HuH-7.5 (cell line): ENCODE results near the gene DHX8.
"Not testable (repeated sequence)": the region's sequence is repeated elsewhere in the genome, so short reads cannot be mapped to it uniquely, and the experiment has no call there.

Experiments used
- DNase-seq: peaks from one replicate; pipeline ENCODE4 v3.0.0; 2011; ENCODE audit warnings: low spot score

DHX8 gene

DNA sequence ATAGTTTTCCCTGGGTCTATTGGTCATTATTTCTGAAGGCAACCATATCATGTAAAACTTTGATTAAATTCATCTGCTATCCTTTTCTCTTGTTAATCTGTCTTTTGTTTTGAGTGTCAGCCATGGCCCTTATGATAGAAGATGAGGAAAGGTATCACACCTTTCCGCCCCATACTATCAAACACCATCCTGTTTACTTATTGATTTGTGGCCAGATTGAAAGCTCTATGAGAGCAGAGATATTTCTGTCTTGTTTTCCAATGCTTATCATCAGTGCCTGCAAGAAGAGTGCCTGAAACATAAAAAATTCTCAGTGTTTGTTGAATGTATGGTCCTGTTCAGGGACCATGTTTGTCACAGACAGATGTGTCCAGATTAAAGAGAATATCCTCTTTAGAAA is 22.6 kb upstream of the DHX8 start:
- DNase-seq = no peak

DNA sequence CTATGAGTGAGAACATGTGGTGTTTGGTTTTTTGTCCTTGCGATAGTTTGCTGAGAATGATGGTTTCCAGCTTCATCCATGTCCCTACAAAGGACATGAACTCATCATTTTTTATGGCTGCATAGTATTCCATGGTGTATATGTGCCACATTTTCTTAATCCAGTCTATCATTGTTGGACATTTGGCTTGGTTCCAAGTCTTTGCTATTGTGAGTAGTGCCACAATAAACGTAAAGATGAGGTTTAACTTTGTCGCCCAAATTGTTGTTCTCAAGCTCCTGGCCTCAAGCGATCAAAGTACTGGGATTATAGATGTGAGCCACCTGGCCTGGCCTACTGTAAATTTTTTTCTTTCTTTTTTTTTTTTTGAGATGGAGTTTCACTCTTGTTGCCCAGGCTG is 21.2 kb upstream of the DHX8 start:
- not testable (repeated sequence) for DNase-seq

DNA sequence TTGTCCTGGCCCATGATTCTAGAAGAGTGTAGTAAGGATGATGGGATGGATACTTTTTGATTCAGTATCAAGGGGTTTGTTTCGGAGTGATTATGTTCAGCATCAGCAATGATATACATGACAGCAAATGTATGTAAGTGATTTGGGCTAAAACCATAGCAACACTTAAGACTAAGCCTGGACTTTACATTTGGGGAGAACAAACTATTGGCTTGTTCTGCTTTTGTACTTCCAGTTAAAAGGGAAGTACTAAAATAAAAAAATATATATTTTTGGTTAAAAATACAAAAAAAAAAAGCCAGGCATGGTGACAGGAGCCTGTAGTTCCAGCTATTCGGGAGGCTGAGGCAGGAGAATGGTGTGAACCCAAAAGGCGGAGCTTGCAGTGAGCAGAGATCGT is 20.5 kb upstream of the DHX8 start:
- DNase-seq = no peak

DNA sequence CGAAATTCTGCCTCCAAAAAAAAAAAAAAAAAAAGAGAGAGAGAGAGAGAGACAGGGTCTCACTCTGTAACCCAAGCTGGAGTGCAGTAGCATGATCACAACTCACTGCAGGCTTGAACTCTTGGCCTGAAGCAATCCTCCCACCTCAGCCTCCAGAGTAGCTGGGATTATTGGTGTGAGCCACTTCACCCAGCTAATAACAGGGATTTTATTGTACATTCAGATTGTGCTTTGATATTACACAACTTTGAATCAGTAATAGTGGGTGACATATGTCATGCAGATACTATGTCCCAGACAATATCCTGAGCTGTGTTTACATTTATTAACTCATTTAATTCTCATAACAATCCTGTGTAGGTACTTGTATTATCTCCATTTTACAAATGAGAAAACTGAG is 19.7 kb upstream of the DHX8 start:
- DNase-seq = no peak

DNA sequence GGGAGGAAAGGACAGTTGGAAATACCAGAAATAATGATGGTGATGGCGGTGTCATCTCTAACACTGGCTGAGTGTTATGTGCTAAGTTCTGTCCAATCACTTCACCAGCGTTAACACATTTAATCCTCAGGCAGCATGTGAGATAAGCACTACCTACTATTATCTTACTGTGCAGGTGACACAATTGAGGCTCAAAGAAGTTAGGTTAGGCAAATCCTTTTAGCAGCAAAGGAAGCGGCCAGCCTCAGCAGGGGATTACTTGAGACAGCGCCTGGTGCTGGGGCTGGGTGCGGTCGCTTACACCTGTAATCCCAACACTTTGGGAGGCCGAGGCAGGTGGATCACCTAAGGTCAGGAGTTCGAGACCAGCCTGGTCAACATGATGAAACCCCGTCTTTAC is 18.7 kb upstream of the DHX8 start:
- DNase-seq = no peak

DNA sequence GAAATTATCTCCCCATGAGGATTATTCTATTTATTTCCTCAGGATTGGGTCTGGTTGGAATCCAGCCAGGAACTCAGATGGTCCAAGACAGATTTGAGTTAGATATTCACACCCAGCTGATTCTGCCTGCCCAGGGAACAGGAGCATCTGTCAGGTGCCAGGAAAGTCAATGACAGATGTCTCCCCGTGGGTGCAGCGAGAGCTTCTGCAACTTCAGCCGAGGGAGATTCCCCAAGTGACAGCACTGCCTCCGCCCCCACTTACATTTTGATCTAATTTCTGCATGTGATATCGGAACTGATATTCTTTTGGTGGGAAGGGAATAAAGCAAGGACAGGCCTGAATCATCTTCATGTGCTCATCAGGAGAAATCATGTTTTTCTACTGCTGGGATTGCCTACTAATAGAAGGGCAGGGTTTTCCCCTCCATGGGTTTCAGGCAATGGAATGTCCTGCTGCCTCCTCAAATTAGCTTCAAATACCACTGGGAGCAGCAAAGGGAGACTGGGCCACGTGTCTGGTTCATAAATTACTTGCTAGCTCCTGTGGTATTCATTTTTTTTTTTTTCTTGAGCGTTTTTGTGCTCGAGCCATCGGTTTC is 15.7 kb upstream of the DHX8 start:
- DNase-seq = no peak

DNA sequence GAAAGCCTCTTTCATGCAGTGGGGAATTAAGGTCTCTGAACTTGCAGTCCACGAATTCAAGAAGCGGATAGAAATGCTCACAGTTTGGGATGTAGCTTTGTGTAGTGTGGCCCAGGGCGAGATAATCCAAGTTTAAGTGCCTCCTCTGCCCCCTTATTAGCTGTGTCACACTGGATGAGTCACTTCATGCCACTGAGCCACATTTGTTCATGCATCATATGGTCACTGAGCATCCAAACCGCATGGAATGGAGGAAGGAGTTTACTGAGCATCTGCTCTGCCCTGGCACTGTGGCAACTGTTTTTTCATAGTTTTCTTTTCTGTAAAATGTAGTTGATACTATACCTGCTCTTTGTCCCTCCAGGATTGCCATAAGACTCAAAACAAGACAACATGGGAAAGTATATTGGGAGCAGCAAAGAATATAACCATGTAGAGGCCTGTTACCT is 15.1 kb upstream of the DHX8 start:
- DNase-seq = no peak

DNA sequence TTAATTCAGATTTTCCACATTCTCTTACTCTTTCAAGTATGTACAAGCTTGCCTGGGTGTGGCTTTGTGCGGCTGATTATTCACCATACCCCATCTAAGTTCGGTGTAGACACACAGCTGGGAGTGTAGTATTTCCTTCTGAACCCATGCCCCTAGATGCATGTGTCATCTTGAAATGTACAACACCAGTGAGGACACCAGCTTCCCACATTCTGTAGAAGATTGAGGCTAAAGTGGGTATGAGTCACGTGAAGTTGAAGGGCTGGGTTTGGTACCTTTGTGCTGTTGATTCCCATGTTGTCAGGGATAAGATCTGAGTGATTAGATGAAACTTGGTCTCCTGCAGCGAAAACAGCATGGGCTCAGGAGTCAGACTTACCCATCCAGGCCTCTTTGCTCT is 14.6 kb upstream of the DHX8 start:
- no peak for DNase-seq

DNA sequence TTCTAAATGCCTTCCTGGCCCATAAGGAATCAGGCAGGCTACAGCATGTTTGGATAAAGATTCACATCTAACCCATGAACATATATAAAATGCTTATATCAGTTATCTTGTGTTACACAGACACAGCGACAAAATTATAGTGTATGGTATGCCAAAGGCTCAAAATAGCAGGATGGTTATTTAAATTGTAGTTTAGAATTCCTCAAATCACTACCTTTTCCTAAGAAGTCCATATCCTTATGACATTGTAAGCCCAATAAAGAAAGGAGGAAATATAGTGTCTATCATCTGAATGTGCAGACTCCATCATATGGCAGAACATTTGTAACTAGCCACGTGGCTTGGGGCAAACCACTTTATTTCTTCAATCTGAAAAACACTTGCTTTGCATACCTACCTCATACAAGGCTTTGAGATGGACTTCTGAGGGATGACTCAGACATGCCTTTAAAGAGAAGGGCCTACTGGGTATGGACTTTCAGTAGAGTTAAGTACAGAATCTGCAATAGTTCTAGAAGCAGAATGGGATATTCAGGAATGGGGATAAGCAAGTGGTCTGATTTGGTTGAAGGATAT is 12.1 kb upstream of the DHX8 start:
- no peak for DNase-seq

DNA sequence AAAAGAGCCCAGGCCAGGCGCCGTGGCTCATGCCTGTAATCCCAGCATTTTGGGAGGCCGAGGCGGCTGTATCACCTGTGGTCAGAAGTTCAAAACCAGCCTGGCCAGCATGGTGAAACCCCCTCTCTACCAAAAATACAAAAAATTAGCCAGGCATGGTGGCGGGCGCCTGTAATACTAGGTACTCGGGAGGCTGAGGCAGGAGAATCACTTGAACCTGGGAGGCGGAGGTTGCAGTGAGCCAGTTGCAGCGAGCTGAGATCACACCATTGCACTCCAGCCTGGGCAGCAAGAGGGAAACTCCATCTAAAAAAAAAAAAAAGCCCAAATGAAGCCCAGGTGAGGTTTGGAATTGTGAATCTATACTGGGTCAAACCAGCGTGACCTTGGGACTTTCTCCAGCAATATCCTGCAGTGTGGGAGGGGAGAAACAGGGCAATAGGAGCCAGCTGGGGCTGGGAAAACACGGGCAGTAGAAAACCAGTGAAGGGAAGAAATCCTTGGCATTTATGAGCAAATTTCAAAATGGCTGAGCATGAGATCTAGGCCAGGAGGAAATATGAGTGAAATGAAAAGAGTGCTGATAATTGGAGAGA is 8.2 kb upstream of the DHX8 start:
- DNase-seq = no peak

DNA sequence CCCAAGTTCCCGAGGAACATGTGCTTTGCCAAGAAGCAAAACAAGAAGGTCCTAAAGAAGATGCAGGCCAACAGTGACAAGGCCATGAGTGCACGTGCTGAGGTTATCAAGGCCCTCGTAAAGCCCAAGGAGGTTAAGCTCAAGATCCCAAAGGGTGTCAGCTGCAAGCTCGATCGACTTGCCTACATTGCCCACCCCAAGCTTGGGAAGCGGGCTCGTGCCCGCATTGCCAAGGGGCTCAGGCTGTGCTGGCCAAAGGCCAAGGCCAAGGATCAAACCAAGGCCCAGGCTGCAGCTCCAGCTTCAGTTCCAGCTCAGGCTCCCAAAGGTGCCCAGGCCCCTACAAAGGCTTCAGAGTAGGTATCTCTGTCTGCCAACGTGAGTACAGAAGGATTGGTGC is 7.5 kb upstream of the DHX8 start:
- DNase-seq = not testable (repeated sequence)

DNA sequence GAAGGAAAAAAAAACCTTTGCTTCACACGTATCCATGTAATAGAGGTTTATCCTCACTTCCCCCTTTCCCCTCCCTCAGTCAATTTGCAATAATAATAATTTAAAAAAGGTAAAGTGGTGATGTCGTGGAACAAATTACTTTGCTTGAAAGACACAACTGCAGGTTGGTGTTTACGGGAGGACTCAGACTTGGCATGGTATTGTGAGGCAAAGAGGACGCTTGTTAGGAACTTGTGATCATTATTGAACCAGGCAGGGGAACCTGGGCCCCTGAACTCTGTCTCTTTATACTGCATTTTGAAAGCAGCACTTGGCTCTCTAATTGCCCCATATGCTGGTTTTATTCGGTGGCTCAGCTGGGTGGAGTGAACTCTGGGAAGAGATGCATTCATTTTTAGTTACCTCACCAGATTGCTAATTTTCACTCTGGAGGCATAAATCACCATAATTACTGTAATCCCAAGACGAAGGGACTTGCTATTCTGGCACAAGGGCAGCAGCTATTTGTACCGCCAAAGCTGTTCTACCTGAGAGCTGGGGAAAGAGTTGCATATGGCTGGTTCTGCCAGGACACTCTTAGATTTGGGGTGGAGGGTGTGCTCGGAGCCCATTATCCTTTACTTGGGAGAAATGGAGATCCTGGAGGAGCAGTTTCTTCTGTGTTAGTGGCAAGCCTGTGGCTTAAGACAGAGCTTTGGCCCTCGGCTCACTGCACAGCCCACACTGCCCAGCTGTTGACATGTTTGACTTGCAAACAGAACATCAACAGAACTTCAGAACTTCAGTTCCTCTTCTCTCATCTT is 5.7 kb upstream of the DHX8 start:
- no peak for DNase-seq

DNA sequence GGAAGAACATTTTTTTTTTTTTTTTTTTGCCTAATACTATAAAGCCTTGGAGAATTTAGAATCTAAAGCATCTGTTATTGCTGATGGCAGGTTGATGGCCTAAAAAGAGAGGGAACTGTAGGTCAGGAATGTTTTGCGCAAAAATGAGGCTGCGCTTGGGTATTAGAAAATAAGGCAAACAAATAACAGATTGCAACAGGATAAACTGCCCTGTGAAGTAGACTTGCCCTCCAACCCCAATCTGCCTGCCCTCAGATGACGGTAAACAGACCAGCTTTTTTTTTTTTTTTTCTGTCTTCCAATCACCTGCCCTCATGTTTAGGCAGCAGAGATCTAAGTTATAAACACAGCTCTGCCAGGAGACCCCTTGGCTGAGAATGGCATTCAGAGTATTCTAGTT is 3.8 kb upstream of the DHX8 start:
- DNase-seq = no peak

DNA sequence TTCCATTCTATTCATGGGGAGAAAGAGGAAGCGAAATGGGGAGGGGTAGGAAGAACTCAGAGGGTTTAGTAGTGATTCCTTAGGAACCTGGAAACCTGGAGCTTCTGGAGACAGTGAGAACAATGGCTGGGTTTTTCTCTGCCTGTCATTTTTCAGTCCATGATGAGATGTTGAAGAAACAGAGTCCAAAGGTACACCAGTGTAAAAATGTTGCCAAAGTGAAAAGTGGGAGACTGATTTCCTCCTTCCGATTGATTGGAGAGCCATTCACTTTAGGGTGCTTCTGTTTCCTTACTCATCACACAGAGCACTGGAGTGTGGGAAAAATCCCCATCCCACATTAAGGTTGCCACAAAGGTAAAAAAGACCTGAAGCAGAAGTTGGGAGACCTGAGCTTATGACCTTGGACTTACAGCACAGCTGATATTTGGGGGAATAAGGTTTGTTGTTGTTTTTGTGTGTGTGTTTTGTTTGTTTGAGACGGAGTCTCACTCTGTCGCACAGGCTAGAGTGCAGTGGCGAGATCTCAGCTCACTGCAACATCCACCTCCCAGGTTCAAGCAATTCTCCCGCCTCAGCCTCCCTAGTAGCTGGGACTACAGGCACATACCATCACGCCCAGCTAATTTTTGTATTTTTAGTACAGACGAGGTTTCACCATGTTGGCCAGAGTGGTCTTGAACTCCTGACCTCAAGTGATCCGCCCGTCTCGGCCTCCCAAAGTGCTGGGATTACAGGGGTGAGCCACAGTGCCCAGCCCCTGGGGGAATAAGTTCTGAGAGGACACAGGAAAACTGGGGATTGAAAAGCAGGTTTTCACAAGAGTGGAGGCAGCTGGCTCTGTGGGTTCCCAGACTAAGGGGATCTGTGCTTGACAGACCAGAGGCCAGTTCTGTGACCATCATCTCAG is 1.4 kb upstream of the DHX8 start:
- DNase-seq = no peak

DNA sequence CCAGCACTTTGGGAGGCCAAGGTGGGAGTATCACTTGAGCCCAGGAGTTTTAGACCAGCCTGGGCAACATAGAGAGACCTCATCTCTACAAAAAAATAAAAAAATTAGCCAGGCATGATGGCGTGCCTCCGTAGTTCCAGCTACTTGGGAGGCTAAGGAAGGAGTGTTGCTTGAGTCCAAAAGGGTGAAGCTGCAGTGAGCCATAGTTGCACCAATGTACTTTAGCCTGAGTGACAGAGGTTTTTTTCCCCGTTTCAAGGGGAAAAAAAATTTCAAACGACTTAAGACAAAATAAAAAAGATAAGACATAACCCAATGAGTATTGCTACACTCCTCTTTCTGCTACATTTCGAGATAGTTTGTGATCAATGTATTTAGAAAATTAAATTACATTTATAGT is 6.8 kb downstream of the DHX8 start:
- DNase-seq = no peak

DNA sequence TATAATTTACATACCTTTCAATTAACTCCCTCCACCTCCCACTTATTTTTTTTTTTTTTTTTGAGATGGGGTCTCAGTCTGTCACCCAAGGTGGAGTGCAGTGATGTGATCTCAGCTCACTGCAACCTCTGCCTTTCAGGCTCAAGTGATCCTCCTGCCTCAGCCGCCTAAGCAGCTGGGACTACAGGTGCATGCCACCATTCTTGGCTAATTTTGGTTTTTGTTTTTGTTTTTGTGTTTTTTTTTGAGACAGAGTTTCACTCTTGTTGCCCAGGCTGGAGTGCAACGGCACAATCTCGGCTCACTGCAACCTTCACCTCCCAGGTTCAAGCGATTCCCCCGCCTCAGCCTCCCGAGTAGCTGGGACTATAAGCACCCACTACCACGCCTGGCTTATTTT is 25.7 kb downstream of the DHX8 start:
- not testable (repeated sequence) for DNase-seq

DNA sequence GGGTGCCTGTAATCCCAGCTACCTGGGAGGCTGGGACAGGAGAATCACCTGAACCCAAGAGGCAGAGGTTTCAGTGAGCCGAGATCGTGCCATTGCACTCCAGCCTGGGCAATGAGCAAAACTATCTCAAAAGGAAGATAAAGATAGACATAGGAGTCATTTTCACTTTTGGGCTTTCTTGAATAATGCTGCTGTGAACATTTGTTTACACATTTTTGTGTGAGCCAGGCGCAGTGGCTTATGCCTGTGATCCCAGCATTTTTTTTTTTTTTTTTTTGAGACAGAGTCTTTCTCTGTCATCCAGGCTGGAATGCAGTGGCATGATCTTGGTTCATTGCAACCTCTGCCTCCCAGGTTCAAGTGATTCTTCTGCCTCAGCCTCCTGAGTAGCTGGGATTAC is 27.4 kb downstream of the DHX8 start:
- DNase-seq = not testable (repeated sequence)

DNA sequence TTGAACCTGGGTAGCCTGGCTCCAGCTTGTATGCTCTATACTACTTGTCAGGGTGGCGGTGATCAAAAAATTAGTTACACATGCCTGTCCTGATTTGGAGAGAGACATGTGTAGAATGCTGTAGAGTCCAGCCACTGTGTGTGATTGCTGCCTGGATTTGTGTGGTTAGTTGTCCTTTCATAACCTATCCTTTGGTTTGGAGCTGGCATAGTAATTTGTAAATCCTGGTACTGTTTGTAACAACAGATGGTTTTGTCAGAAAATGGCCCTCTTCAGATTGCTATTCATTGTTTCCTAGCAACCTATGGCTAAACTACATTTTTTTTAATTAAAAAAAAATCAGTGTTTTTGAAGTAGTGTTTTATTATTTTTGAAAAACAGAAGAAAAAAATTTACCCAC is 31.9 kb downstream of the DHX8 start:
- no peak for DNase-seq

DNA sequence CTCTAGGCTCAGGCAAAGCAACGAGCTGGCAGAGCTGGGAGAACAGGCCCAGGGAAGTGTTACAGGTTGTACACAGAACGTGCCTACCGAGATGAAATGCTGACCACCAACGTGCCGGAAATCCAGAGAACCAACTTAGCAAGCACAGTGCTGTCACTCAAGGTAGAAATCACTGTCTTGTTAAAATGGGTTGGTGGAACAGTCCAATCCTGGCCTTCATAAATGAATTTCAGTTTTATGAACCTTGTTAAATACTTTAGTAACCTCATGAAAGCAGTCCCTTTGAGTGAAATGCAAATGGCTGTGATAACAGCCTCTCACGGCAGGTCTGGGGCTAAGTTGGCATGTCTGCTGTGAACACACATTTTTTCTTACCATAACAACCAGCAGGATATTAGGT is 33.4 kb downstream of the DHX8 start:
- DNase-seq = no peak

DNA sequence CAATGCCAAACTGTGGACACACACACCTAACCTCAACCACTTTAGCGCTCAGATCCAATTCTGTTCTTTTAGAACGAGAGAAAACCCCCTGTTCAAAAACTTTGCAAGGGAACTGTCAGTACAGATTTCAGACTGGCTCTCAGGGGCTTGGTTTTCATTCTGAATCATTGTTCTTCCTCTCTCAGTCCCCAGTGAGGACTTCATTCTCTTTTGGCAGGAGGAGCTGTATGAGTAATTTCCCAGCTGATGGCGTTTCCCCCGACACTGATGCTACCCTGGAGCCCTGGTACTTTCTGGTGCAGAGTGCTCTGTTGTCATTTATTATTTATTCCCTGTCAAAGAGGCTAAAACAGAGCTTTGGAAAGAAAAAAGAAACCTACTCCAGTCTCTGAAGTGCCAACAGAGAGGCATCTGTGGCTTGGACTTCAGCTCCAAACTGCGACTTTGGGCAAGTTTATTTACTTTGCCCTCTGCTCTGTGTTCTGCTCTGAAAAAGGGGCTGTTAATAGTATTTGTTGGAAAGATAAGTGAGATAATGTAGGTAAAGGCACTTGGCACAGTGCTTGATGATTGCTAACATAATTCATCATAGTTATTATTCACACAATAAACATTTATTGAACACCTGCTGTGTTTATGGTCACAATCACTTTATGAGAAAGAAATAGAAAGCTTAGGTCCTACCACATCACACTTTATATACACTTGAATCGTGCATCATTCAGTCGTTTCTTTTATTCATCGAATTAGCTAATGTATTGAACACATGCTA is 34.0 kb downstream of the DHX8 start:
- DNase-seq = no peak

DNA sequence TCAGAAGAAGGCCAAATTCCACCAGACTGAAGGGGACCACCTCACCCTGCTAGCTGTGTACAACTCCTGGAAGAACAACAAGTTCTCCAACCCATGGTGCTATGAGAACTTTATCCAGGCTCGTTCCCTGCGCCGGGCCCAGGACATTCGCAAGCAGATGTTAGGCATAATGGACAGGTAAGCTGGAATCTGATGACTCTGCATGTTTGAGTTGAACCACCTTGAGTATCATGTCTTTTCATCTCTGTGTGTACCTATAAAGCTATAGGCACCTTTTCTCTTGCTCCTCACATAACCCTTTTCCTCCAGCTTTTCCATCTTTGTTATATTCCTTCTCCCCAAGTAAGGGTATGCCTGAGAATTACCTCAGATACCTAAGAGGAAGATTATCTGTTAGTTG is 37.6 kb downstream of the DHX8 start:
- no peak for DNase-seq
